CD14-positive monocyte (primary cell): Measurements from ENCODE around the gene LRRK1. TPM values are rescaled to one million over a fixed set of nuclear protein-coding genes. Genes with fewer than 3 reads are reported as not detected.
A peak's percentile ranks its signal among the peaks of the same experiment; 100 is the strongest.

Experiments
- DNase-seq, 3 donors: peaks; one replicate each; pipeline ENCODE4 v3.0.0-alpha.2; 2011 to 2022
- H2AFZ ChIP-seq: 2 replicates; pipeline ENCODE4 v1.6.0; 2012; ENCODE audit warnings: mild to moderate bottlenecking, low read depth, low read length, inconsistent platforms; ENCODE audit not compliant: insufficient read depth, poor library complexity, severe bottlenecking
- H3K27ac ChIP-seq, 2 donors: 1 replicate in 1 of 2; 2 replicates in 1 of 2; pipeline ENCODE4 v1.5.1; 2012 to 2013; ENCODE audit warnings: low read length in 2 of 2, control low read depth in 1 of 2, inconsistent platforms in 1 of 2, low read depth in 1 of 2, mild to moderate bottlenecking in 1 of 2
- H3K27me3 ChIP-seq, 2 donors: one replicate each; pipeline versions ENCODE4 v1.6.0 to v1.6.1; 2011 to 2013; ENCODE audit warnings: low read length in 2 of 2; ENCODE audit not compliant: control insufficient read depth in 2 of 2, insufficient read depth in 2 of 2
- H3K36me3 ChIP-seq, 2 donors: replicated peaks in 1 of 2; 1 replicate in 1 of 2; 2 replicates in 1 of 2; pipeline versions ENCODE4 v1.5.1 to v1.6.1; 2012 to 2013; ENCODE audit warnings: low read length in 2 of 2, control low read depth in 1 of 2, inconsistent platforms in 1 of 2, mild to moderate bottlenecking in 1 of 2; ENCODE audit not compliant: insufficient read depth in 2 of 2, control insufficient read depth in 1 of 2
- H3K4me1 ChIP-seq, 2 donors: 1 replicate in 1 of 2; 2 replicates in 1 of 2; pipeline versions ENCODE4 v1.5.1 to v1.6.1; 2012 to 2013; ENCODE audit warnings: low read length in 2 of 2, control low read depth in 1 of 2, inconsistent platforms in 1 of 2, mild to moderate bottlenecking in 1 of 2, moderate library complexity in 1 of 2; ENCODE audit not compliant: insufficient read depth in 2 of 2, control insufficient read depth in 1 of 2
- H3K4me2 ChIP-seq: replicated peaks from 2 replicates; pipeline ENCODE3; 2012; ENCODE audit warnings: low read length, moderate library complexity, mild to moderate bottlenecking; ENCODE audit not compliant: poor library complexity, severe bottlenecking; ENCODE audit errors: extremely low read depth
- H3K4me3 ChIP-seq, 3 experiments: fragments of 200-600 bp in 1 of 3; sonication (generic) in 1 of 3; replicated peaks in 1 of 3; 1 replicate in 2 of 3; 2 replicates in 1 of 3; pipeline ENCODE4 v1.5.1; 2011 to 2013; ENCODE audit warnings: low read length in 3 of 3, mild to moderate bottlenecking in 3 of 3, control low read depth in 2 of 3, low read depth in 2 of 3, inconsistent platforms in 1 of 3, moderate library complexity in 1 of 3
- H3K79me2 ChIP-seq: 2 replicates; pipeline ENCODE4 v1.6.0; 2012; ENCODE audit warnings: mild to moderate bottlenecking, control low read depth, inconsistent platforms, low read length, moderate library complexity; ENCODE audit not compliant: insufficient read depth
- H3K9ac ChIP-seq: 2 replicates; pipeline ENCODE4 v1.6.0; 2017; ENCODE audit warnings: low read length, mild to moderate bottlenecking; ENCODE audit not compliant: insufficient read depth, poor library complexity, severe bottlenecking
- H3K9me3 ChIP-seq, 2 donors: replicated peaks in 1 of 2; 1 replicate in 1 of 2; 2 replicates in 1 of 2; pipeline versions ENCODE4 v1.5.1 to v1.6.1; 2012 to 2013; ENCODE audit warnings: low read length in 2 of 2, control low read depth in 1 of 2; ENCODE audit not compliant: control insufficient read depth in 1 of 2, insufficient read depth in 1 of 2
- H4K20me1 ChIP-seq: 2 replicates; pipeline ENCODE4 v1.6.0; 2012; ENCODE audit warnings: mild to moderate bottlenecking, low read length, control low read depth, moderate library complexity; ENCODE audit not compliant: insufficient read depth
- H3K27ac Mint-ChIP-seq, 7 donors: one replicate each; pipeline ENCODE4 v1.8.0; 2020; ENCODE audit warnings: mild to moderate bottlenecking in 7 of 7, mixed read lengths in 7 of 7, moderate library complexity in 6 of 7, inconsistent platforms in 2 of 7
- H3K27me3 Mint-ChIP-seq, 3 donors: one replicate each; pipeline ENCODE4 v1.8.0; 2021 to 2022; ENCODE audit warnings: low read depth in 3 of 3, mild to moderate bottlenecking in 3 of 3, mixed read lengths in 3 of 3, moderate library complexity in 3 of 3, inconsistent platforms in 1 of 3
- H3K36me3 Mint-ChIP-seq, 2 donors: one replicate each; pipeline ENCODE4 v1.8.0; 2020; ENCODE audit warnings: mixed read lengths in 2 of 2, inconsistent platforms in 1 of 2, mild to moderate bottlenecking in 1 of 2
- H3K4me1 Mint-ChIP-seq: one replicate; pipeline ENCODE4 v1.8.0; 2020; ENCODE audit warnings: mild to moderate bottlenecking, mixed read lengths
- H3K4me3 Mint-ChIP-seq, 2 donors: one replicate each; pipeline ENCODE4 v1.8.0; 2020; ENCODE audit warnings: mild to moderate bottlenecking in 2 of 2, mixed read lengths in 2 of 2, moderate library complexity in 1 of 2
- H3K9me3 Mint-ChIP-seq, 7 donors: one replicate each; pipeline ENCODE4 v1.8.0; 2020 to 2022; ENCODE audit warnings: mixed read lengths in 7 of 7, mild to moderate bottlenecking in 6 of 7, moderate library complexity in 6 of 7, inconsistent platforms in 2 of 7
- WGBS: methylation state at CpG from one replicate; pipeline ENCODE4 v1.1.5; 2013; ENCODE audit warnings: missing lambda C conversion rate; ENCODE audit not compliant: insufficient coverage; 5-methylcytosine and 5-hydroxymethylcytosine counted together
- intact Hi-C, 2 donors: fragments of 100-400 bp; cut with micrococcal nuclease; formaldehyde crosslinking; loops; one replicate each; pipeline versions ENCODE4 v1.15.0 to v1.15.1; 2023
- polyA plus RNA-seq, 3 donors: library from polyadenylated mRNA; depleted of rRNA in 1 of 3; unstranded in 2 of 3; stranded (reverse) in 1 of 3; fragments of 300-500 nt in 2 of 3; fragments of >200 nt in 1 of 3; fragmentation: Illumina TruSeq in 2 of 3; gene quantifications; 1 replicate in 2 of 3; 2 replicates in 1 of 3; pipeline ENCODE4 v1.2.3, GENCODE V29; 2012 to 2021
- TF ChIP-seq, protein P1 (sequence below): fragments of 200-600 bp; IDR thresholded peaks from one replicate; pipeline ENCODE4 v1.8.0; 2022; ENCODE audit warnings: antibody characterized with exemption, mild to moderate bottlenecking

The LRRK1 gene
- polyA plus RNA-seq, 3 donors, result 1.7 to 18.9 (median 5.4) TPM

DNA sequence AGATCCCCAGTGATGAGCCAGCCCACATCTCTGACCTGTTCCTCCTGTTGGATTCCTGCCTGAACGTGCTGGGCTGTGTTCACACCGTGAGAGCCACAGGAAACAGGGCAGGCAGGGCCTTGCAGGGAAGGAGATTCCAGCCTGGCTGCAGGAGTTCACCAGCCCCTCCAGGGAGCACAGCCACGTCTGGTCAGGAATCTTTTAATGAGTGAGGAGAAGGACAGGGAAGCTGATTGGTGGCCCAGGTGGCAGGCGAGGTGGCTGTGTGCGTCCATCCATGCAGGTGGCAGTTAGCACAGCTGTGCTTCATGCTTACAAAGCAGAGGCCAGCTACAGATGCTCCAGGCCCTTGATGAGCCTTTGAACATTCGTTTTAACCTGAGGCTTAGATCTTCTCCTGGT is 10.5 kb downstream of the LRRK1 start:
- Histone ChIP-seq H3K9ac (no peak overlapping the region), H3K79me2 (peaks cover 32% of the 10 kb centered on the region), H3K27me3 (no peaks in the 10 kb centered on the region), H3K4me2 (no peak overlapping the region), H2AFZ (no peak overlapping the region), H3K36me3 (peaks cover 50 to 69% of the 10 kb centered on the region in 2 donors), H3K9me3 (no peaks in the 10 kb centered on the region), H3K4me1 (peaks cover 19 to 22% of the 10 kb centered on the region in 2 donors), H3K4me3 (no peak overlapping the region), H4K20me1 (peaks cover 22% of the 10 kb centered on the region), H3K27ac (no peak overlapping the region)
- intact Hi-C loops, result loop anchor here in 1 of 2 donors (10.0 kb wide), 1 partner anchor 325 kb away; the partner anchor contains the start of gene CHSY1
- Mint-ChIP-seq H3K27me3 (peaks cover 0 to 4% (median 0%) of the 10 kb centered on the region in 3 donors), H3K4me3 (no peak overlapping the region), H3K4me1 (peaks cover 26% of the 10 kb centered on the region), H3K9me3 (no peaks in the 10 kb centered on the region), H3K36me3 (peaks cover 63 to 80% of the 10 kb centered on the region in 2 donors), H3K27ac (peak overlapping the region in 2 of 7 donors; percentile 45 to 74)
- TF ChIP-seq, protein P1, sequence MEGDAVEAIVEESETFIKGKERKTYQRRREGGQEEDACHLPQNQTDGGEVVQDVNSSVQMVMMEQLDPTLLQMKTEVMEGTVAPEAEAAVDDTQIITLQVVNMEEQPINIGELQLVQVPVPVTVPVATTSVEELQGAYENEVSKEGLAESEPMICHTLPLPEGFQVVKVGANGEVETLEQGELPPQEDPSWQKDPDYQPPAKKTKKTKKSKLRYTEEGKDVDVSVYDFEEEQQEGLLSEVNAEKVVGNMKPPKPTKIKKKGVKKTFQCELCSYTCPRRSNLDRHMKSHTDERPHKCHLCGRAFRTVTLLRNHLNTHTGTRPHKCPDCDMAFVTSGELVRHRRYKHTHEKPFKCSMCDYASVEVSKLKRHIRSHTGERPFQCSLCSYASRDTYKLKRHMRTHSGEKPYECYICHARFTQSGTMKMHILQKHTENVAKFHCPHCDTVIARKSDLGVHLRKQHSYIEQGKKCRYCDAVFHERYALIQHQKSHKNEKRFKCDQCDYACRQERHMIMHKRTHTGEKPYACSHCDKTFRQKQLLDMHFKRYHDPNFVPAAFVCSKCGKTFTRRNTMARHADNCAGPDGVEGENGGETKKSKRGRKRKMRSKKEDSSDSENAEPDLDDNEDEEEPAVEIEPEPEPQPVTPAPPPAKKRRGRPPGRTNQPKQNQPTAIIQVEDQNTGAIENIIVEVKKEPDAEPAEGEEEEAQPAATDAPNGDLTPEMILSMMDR, result no peak
- 57% methylated on average over 5 of the region's 6 CpGs for WGBS
- DNase-seq, result no peak

GRCh38 chr15:100930306-100930848 is 11.2 kb downstream of the LRRK1 start:
- H3K4me1 ChIP-seq, result peaks cover 26 to 29% of the 10 kb centered on the region in 2 donors
- intact Hi-C loops, result no loop called here

More at GRCh38 chr15:100930306-100930848, 11.2 kb downstream of the LRRK1 start:
- no peak overlapping the region for H3K4me2 ChIP-seq
- H3K4me1 Mint-ChIP-seq, result peaks cover 33% of the 10 kb centered on the region
- no peak overlapping the region for H3K4me3 ChIP-seq
- H4K20me1 ChIP-seq, result peaks cover 22% of the 10 kb centered on the region
- peaks cover 64 to 73% of the 10 kb centered on the region in 2 donors for H3K36me3 Mint-ChIP-seq
- no peak overlapping the region for H3K27ac ChIP-seq
- TF ChIP-seq, protein P1, result no peak
- no peaks in the 10 kb centered on the region for H3K27me3 ChIP-seq
- WGBS, result 100% methylated on average over 2 of the region's 4 CpGs
- no peak for DNase-seq
- H3K27me3 Mint-ChIP-seq, result peaks cover 0 to 4% (median 0%) of the 10 kb centered on the region in 3 donors
- no peak overlapping the region for H3K4me3 Mint-ChIP-seq
- H3K9me3 Mint-ChIP-seq, result no peaks in the 10 kb centered on the region
- peak overlapping the region in 1 of 7 donors; percentile 4 for H3K27ac Mint-ChIP-seq
- peaks cover 47 to 63% of the 10 kb centered on the region in 2 donors for H3K36me3 ChIP-seq
- H3K9ac ChIP-seq, result no peak overlapping the region
- no peak overlapping the region for H2AFZ ChIP-seq
- peaks cover 35% of the 10 kb centered on the region for H3K79me2 ChIP-seq
- no peaks in the 10 kb centered on the region for H3K9me3 ChIP-seq
